A673 (cell line): ENCODE results near the gene MAST4.

Source experiments
- CTCF ChIP-seq: fragments of 300-800, 200-600 bp; sonication (generic); conservative IDR thresholded peaks from 2 replicates; pipeline ENCODE4 v1.5.1; 2017; ENCODE audit warnings: low read depth, mild to moderate bottlenecking, antibody characterized with exemption, low read length, moderate library complexity, mixed read lengths
- EZH2 ChIP-seq: fragments of 200-600 bp; sonication (generic); IDR thresholded peaks from 2 replicates; pipeline ENCODE4 v1.6.1; 2017; ENCODE audit warnings: borderline replicate concordance, low read depth, mild to moderate bottlenecking, mixed read lengths, antibody characterized with exemption, low read length; ENCODE audit not compliant: poor library complexity, severe bottlenecking

GRCh38 chr5:66985417-66985816 lies 389.2 kb downstream of the MAST4 start:
- no peak for TF ChIP-seq CTCF
- no peak for TF ChIP-seq EZH2
